Neutrophil (primary cell): ENCODE results near the gene RWDD4.

ENCODE experiments used
- H3K27ac ChIP-seq: fragments of 200-600 bp; sonication (generic); 2 replicates; pipeline ENCODE4 v1.5.1; 2016; ENCODE audit warnings: mild to moderate bottlenecking, moderate library complexity
- H3K27me3 ChIP-seq: fragments of 200-600 bp; sonication (generic); 2 replicates; pipeline ENCODE4 v1.6.0; 2016; ENCODE audit warnings: mild to moderate bottlenecking
- H3K36me3 ChIP-seq: fragments of 200-600 bp; sonication (generic); 2 replicates; pipeline ENCODE4 v1.5.1; 2017
- H3K4me1 ChIP-seq, 2 experiments: fragments of 200-600 bp in 1 of 2; sonication (generic) in 1 of 2; 1 replicate in 1 of 2; 2 replicates in 1 of 2; pipeline versions ENCODE4 v1.5.1 to v1.6.1; 2013 to 2016; ENCODE audit warnings: low read depth in 1 of 2, low read length in 1 of 2, mild to moderate bottlenecking in 1 of 2, moderate library complexity in 1 of 2; ENCODE audit not compliant: control insufficient read depth in 1 of 2, insufficient read depth in 1 of 2
- H3K4me3 ChIP-seq, 2 experiments: fragments of 200-600 bp in 1 of 2; sonication (generic) in 1 of 2; 1 replicate in 1 of 2; 2 replicates in 1 of 2; pipeline ENCODE4 v1.5.1; 2013 to 2016; ENCODE audit warnings: low read depth in 1 of 2, low read length in 1 of 2, mild to moderate bottlenecking in 1 of 2, moderate library complexity in 1 of 2
- H3K9me3 ChIP-seq: fragments of 200-600 bp; sonication (generic); 2 replicates; pipeline ENCODE4 v1.5.1; 2016
- CTCF ChIP-seq: fragments of 200-600 bp; sonication (generic); IDR thresholded peaks from 2 replicates; pipeline ENCODE4 v1.5.1; 2016; ENCODE audit warnings: antibody characterized with exemption

The RWDD4 gene

GRCh38 chr4:183691006-183691405, 32.0 kb upstream of the RWDD4 start:
- Histone ChIP-seq H3K27me3 (no peaks in the 10 kb centered on the region), H3K36me3 (peaks cover 90% of the 10 kb centered on the region), H3K4me1 (no peaks in the 10 kb centered on the region), H3K27ac (no peak overlapping the region), H3K4me3 (no peak overlapping the region), H3K9me3 (no peaks in the 10 kb centered on the region)
- no peak for TF ChIP-seq CTCF

- Histone ChIP-seq H3K36me3 (peaks cover 90% of the 10 kb centered on the region), H3K27me3 (no peaks in the 10 kb centered on the region), H3K27ac (no peak overlapping the region), H3K9me3 (no peaks in the 10 kb centered on the region), H3K4me3 (no peak overlapping the region), H3K4me1 (no peaks in the 10 kb centered on the region)
- no peak for TF ChIP-seq CTCF
Observed at GRCh38 chr4:183688216-183688615, 29.2 kb upstream of the RWDD4 start.

GRCh38 chr4:183686461-183686860, 27.5 kb upstream of the RWDD4 start:
- H3K4me3 ChIP-seq: no peak overlapping the region
- no peaks in the 10 kb centered on the region for H3K4me1 ChIP-seq
- no peak overlapping the region for H3K27ac ChIP-seq
- H3K36me3 ChIP-seq: peaks cover 89% of the 10 kb centered on the region
- no peaks in the 10 kb centered on the region for H3K27me3 ChIP-seq
- no peaks in the 10 kb centered on the region for H3K9me3 ChIP-seq
- TF ChIP-seq CTCF: no peak

GRCh38 chr4:183681119-183681518, 22.1 kb upstream of the RWDD4 start:
- Histone ChIP-seq H3K4me1 (no peaks in the 10 kb centered on the region), H3K9me3 (no peaks in the 10 kb centered on the region), H3K27me3 (no peaks in the 10 kb centered on the region), H3K4me3 (no peak overlapping the region), H3K36me3 (peaks cover 95% of the 10 kb centered on the region), H3K27ac (no peak overlapping the region)
- TF ChIP-seq CTCF: no peak

- Histone ChIP-seq H3K9me3 (no peaks in the 10 kb centered on the region), H3K36me3 (peaks cover 67% of the 10 kb centered on the region), H3K27ac (no peak overlapping the region), H3K27me3 (no peaks in the 10 kb centered on the region), H3K4me3 (no peak overlapping the region), H3K4me1 (peaks cover 0 to 5% of the 10 kb centered on the region in 2 experiments)
- no peak for TF ChIP-seq CTCF
Observed at GRCh38 chr4:183675625-183676024, 16.6 kb upstream of the RWDD4 start.

- Histone ChIP-seq H3K9me3 (no peaks in the 10 kb centered on the region), H3K27me3 (no peaks in the 10 kb centered on the region), H3K27ac (no peak overlapping the region), H3K36me3 (peaks cover 68% of the 10 kb centered on the region), H3K4me3 (no peak overlapping the region), H3K4me1 (peaks cover 0 to 5% of the 10 kb centered on the region in 2 experiments)
- no peak for TF ChIP-seq CTCF
Observed at GRCh38 chr4:183674153-183674552, 15.2 kb upstream of the RWDD4 start.
